Parathyroid adenoma (tissue), 2 donors: ENCODE measurements around the gene CCL5.

Source experiments
- H2AFZ ChIP-seq: fragments of 300-600 bp; sonication (generic); one replicate; pipeline ENCODE4 v1.7.0; 2017; ENCODE audit warnings: antibody characterized with exemption, mild to moderate bottlenecking
- H3K27ac ChIP-seq: fragments of 300-600 bp; sonication (generic); one replicate; pipeline ENCODE4 v1.7.0; 2017
- H3K27me3 ChIP-seq: fragments of 300-600 bp; sonication (generic); one replicate; pipeline ENCODE4 v1.7.0; 2017; ENCODE audit warnings: low read length; ENCODE audit not compliant: control insufficient read depth, insufficient read depth
- H3K36me3 ChIP-seq: fragments of 300-600 bp; sonication (generic); one replicate; pipeline ENCODE4 v1.7.0; 2017; ENCODE audit warnings: low read length; ENCODE audit not compliant: control insufficient read depth, insufficient read depth
- H3K4me1 ChIP-seq: fragments of 300-600 bp; sonication (generic); one replicate; pipeline ENCODE4 v1.7.0; 2017; ENCODE audit warnings: control low read depth
- H3K4me2 ChIP-seq: fragments of 300-600 bp; sonication (generic); one replicate; pipeline ENCODE4 v1.7.0; 2017; ENCODE audit warnings: low read length
- H3K4me3 ChIP-seq: fragments of 300-600 bp; sonication (generic); one replicate; pipeline ENCODE4 v1.7.0; 2017; ENCODE audit warnings: low read depth, low read length
- H3K79me2 ChIP-seq: fragments of 300-600 bp; sonication (generic); one replicate; pipeline ENCODE4 v1.7.0; 2017; ENCODE audit warnings: control low read depth
- H3K9ac ChIP-seq: fragments of 300-600 bp; sonication (generic); one replicate; pipeline ENCODE4 v1.7.0; 2017; ENCODE audit warnings: mild to moderate bottlenecking
- H3K9me3 ChIP-seq: fragments of 300-600 bp; sonication (generic); one replicate; pipeline ENCODE4 v1.7.0; 2017; ENCODE audit warnings: low read length; ENCODE audit not compliant: control insufficient read depth
- TF ChIP-seq, protein P1 (sequence below): fragments of 300-600 bp; sonication (generic); IDR thresholded peaks from one replicate; pipeline ENCODE4 v1.7.0; 2017; ENCODE audit warnings: antibody characterized with exemption, mild to moderate bottlenecking
- donor health status: primary hyperparathyroidism.

Gene CCL5

DNA sequence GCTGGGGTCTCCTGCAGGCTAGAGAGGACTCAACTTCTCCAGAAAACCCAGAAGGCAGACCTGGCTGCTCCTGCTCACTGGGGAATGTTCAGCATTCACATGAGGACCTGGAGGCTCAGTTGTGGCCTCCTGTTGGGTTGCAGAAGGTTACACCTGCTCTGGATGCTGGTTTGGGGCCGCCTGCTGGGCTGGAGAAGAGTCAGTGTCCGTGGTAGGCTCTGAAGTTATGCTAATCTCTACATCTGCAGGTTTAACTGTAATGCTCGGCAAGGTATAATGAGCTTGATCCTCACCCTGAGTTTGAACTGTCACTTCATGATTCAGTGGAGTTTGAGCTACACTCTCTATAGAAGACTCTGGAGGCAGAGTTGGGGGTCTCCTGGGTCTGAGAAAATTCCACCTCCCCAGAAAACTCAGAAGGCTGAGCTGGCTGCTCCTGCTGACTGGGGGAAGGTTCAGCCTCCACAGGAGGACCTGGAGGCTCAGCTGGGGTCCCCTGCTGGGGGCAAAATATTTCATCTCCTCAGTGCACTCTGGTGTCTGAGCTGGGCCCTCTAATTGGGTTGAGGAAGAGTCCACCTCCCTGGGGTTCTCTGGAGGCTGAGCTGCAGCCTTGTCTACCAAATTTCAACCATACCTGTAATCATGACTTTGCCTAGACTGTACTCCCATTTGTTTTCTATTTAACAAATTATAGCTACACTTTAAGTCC lies 26.9 kb upstream of the CCL5 start:
- Histone ChIP-seq H3K4me3 (no peak overlapping the region), H3K9ac (no peak overlapping the region)

DNA sequence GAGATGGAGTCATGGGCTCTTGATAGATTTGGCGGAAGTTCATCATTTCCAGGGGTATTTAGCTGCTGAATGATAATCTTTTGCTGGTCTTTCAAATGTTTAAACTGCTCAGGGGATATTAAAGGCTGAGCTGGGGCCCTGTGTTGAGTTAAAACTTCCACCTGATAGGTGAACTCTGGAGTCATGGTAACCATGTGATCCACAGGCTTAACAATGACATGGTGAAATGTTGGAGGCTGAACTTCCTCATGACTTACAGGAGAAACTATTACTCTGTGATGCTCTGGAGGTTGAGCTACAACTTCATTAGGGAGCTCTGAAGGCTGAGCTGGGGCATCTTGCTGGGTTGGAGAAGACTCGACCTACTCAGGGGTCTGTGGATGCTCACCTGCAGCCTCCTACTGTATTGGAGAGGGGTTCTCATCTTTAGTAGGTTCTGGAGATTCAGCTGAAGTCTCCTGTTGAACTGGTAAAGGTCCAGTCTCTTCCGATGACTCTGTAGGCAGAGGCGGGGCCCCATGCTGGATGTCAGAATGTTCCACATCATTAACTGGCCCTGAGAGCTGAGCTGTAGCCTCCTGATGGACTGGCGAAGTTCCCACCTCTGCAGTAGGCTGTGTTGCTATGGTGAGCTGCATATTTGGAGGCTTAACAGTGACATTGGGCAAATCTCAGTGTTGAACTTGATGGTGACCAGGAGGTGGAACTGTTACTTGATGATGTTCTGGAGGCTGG lies 26.2 kb upstream of the CCL5 start:
- Histone ChIP-seq H3K4me1 (no peaks in the 10 kb centered on the region), H3K4me2 (no peak overlapping the region), H2AFZ (no peak overlapping the region), H3K27me3 (no peaks in the 10 kb centered on the region), H3K4me3 (no peak overlapping the region), H3K79me2 (no peaks in the 10 kb centered on the region), H3K9ac (no peak overlapping the region), H3K27ac (no peak overlapping the region), H3K36me3 (no peaks in the 10 kb centered on the region), H3K9me3 (no peaks in the 10 kb centered on the region)
- TF ChIP-seq, protein P1, sequence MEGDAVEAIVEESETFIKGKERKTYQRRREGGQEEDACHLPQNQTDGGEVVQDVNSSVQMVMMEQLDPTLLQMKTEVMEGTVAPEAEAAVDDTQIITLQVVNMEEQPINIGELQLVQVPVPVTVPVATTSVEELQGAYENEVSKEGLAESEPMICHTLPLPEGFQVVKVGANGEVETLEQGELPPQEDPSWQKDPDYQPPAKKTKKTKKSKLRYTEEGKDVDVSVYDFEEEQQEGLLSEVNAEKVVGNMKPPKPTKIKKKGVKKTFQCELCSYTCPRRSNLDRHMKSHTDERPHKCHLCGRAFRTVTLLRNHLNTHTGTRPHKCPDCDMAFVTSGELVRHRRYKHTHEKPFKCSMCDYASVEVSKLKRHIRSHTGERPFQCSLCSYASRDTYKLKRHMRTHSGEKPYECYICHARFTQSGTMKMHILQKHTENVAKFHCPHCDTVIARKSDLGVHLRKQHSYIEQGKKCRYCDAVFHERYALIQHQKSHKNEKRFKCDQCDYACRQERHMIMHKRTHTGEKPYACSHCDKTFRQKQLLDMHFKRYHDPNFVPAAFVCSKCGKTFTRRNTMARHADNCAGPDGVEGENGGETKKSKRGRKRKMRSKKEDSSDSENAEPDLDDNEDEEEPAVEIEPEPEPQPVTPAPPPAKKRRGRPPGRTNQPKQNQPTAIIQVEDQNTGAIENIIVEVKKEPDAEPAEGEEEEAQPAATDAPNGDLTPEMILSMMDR: no peak

More for the DNA sequence above, 26.9 kb upstream of the CCL5 start:
- Histone ChIP-seq H3K36me3 (no peaks in the 10 kb centered on the region), H3K9me3 (no peaks in the 10 kb centered on the region), H3K27ac (no peak overlapping the region), H3K27me3 (no peaks in the 10 kb centered on the region), H2AFZ (no peak overlapping the region), H3K79me2 (no peaks in the 10 kb centered on the region), H3K4me1 (no peaks in the 10 kb centered on the region), H3K4me2 (no peak overlapping the region)
- TF ChIP-seq, protein P1: no peak

DNA sequence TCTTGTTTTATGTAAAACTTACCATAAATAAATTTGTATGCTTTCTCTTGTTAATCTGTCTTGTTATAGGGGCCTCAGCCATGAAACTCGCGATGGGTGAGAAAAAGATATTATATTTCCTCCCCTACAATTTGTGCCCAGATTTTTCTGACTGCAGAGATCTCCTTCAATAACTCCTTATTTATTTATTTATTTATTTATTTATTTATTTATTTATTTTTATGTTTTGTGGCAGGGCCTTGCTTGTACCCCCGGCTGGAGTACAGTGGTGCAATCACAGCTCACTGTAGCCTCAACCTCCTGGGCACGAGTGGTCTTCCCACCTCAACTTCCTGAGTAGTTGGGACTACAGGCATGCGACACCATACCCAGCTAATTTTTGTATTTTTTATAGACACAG lies 23.3 kb upstream of the CCL5 start:
- no peaks in the 10 kb centered on the region for H3K27me3 ChIP-seq
- no peak overlapping the region for H2AFZ ChIP-seq
- no peaks in the 10 kb centered on the region for H3K79me2 ChIP-seq
- no peak overlapping the region for H3K27ac ChIP-seq
- TF ChIP-seq, protein P1: no peak
- H3K9ac ChIP-seq: no peak overlapping the region
- no peaks in the 10 kb centered on the region for H3K4me1 ChIP-seq
- no peak overlapping the region for H3K4me3 ChIP-seq
- no peaks in the 10 kb centered on the region for H3K9me3 ChIP-seq
- no peaks in the 10 kb centered on the region for H3K36me3 ChIP-seq
- no peak overlapping the region for H3K4me2 ChIP-seq

DNA sequence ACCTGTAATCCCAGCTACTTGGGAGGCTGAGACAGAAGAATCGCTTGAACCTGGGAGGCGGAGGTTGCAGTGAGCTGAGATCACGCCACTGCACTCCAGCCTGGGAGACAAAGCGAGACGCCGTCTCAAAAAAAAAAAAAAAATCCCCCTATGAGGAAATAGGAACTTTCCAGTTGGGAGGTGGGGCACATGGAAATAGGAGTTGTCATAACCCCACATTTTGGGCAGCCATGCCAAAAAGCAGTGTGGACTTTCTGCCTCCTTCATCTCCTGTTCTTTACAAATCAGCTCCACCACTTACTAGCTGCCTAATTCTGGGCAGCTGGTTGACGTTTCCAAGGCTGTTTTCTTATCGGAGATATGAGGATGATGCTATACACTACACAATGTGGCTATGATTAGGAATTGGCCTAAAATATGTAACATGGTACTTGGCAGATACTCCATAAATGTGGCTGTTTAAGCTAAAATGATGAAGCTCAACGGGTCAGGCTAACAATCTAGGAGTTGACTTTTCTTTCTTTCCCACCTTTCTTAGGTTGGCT lies 21.5 kb upstream of the CCL5 start:
- no peak overlapping the region for H2AFZ ChIP-seq
- no peaks in the 10 kb centered on the region for H3K9me3 ChIP-seq
- H3K36me3 ChIP-seq: no peaks in the 10 kb centered on the region
- no peaks in the 10 kb centered on the region for H3K79me2 ChIP-seq
- no peaks in the 10 kb centered on the region for H3K4me1 ChIP-seq
- no peak overlapping the region for H3K4me3 ChIP-seq
- no peak overlapping the region for H3K9ac ChIP-seq
- H3K4me2 ChIP-seq: no peak overlapping the region
- TF ChIP-seq, protein P1: no peak
- no peak overlapping the region for H3K27ac ChIP-seq
- H3K27me3 ChIP-seq: no peaks in the 10 kb centered on the region
